Measurements from ENCODE around the gene PLCB2.

DNA sequence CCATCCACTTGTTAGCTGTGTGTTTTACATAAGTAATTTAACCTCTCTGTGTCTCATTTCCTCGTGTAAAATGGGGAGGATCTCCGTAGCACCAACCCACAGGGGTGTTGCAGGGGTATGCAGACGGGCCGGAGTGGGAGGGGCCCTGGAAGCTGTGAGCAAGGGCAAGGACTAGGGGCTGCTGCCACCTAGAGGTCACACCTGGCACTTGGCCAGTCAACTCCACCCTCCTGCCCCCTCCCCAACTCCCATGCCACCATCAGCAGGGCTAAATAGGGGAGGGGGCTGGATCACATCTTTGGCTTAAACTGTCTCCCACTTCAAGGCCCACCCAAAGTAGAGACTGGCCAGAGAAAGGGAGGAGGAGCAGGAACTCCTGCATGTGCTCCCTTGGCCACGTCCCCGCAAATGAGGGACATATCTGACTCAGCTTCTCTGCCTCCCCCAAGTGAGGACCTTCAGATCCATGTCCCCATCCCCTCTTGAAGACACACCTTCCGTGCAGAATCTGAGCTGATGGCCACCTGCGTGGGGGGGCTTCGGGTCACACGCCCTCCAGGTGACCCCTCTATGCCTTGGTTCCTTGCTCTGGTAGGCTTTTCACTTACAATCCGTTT lies 30.4 kb upstream of the PLCB2 start:
- no peak for TF ChIP-seq POLR2AphosphoS5 (IDR thresholded peaks at IDR 0.05; ENCODE audit: borderline replicate concordance, low read depth, low read length)
- no peak for TF ChIP-seq EZH2 (IDR thresholded peaks at IDR 0.05)
- TF ChIP-seq FOXP2 (optimal IDR thresholded peaks at IDR 0.05; ENCODE audit: control extremely low read depth, extremely low read length, insufficient read depth): no peak
